GM23338 (cell line): Measurements from ENCODE around the gene PTAR1. TPM values are rescaled to one million over a fixed set of nuclear protein-coding genes. Genes with fewer than 3 reads are reported as not detected.

ENCODE experiments used
- ATAC-seq: fragments of 200-7000 bp; cut with Tn5 transposase; 3 replicates; pipeline ENCODE4 v1.9.1; 2020
- DNase-seq: peaks from one replicate; pipeline ENCODE4 v3.0.0-alpha.2; 2015; ENCODE audit warnings: low spot score
- H2AFZ ChIP-seq: fragments of 200-600 bp; sonication (generic); 2 replicates; pipeline ENCODE4 v1.8.0; 2016; ENCODE audit warnings: antibody characterized with exemption, mild to moderate bottlenecking, moderate library complexity
- H3F3A ChIP-seq: fragments of 200-600 bp; sonication (generic); replicated peaks from 2 replicates; pipeline ENCODE4 v1.8.0; 2017; ENCODE audit warnings: antibody characterized with exemption, mixed run types, low read depth
- H3K27ac ChIP-seq: fragments of 200-600 bp; sonication (generic); 2 replicates; pipeline ENCODE4 v1.6.1; 2016; ENCODE audit warnings: low read depth
- H3K27me3 ChIP-seq: fragments of 200-600 bp; sonication (generic); 2 replicates; pipeline ENCODE4 v1.8.0; 2016; ENCODE audit warnings: mild to moderate bottlenecking, mixed run types, moderate library complexity; ENCODE audit not compliant: insufficient read depth
- H3K36me3 ChIP-seq: fragments of 200-600 bp; sonication (generic); 2 replicates; pipeline ENCODE4 v1.8.0; 2016; ENCODE audit warnings: mild to moderate bottlenecking; ENCODE audit not compliant: insufficient read depth
- H3K4me1 ChIP-seq: fragments of 200-600 bp; sonication (generic); 2 replicates; pipeline ENCODE4 v1.8.0; 2016; ENCODE audit warnings: mild to moderate bottlenecking, moderate library complexity; ENCODE audit not compliant: insufficient read depth
- H3K4me2 ChIP-seq: fragments of 200-600 bp; sonication (generic); 2 replicates; pipeline ENCODE4 v1.7.1; 2017; ENCODE audit warnings: mixed run types
- H3K4me3 ChIP-seq: fragments of 200-600 bp; sonication (generic); 2 replicates; pipeline ENCODE4 v1.6.1; 2016; ENCODE audit warnings: mixed run types
- H3K79me2 ChIP-seq: fragments of 200-600 bp; sonication (generic); replicated peaks from 2 replicates; pipeline ENCODE4 v1.8.0; 2017; ENCODE audit warnings: mild to moderate bottlenecking; ENCODE audit not compliant: insufficient read depth
- H3K9me2 ChIP-seq: fragments of 200-600 bp; sonication (generic); 2 replicates; pipeline ENCODE4 v1.8.0; 2017; ENCODE audit not compliant: insufficient read depth
- H4K20me1 ChIP-seq: fragments of 200-600 bp; sonication (generic); replicated peaks from 2 replicates; pipeline ENCODE4 v1.8.0; 2017; ENCODE audit warnings: mild to moderate bottlenecking; ENCODE audit not compliant: insufficient read depth
- H3K27ac Mint-ChIP-seq: 2 replicates; pipeline ENCODE4 v1.8.0; 2020; ENCODE audit warnings: inconsistent platforms, mild to moderate bottlenecking, moderate library complexity, mixed read lengths
- H3K27me3 Mint-ChIP-seq: 3 replicates; pipeline ENCODE4 v1.8.0; 2022; ENCODE audit warnings: low read depth, mild to moderate bottlenecking, moderate library complexity, mixed read lengths, inconsistent platforms; ENCODE audit not compliant: insufficient read depth, poor library complexity
- H3K36me3 Mint-ChIP-seq: 3 replicates; pipeline ENCODE4 v1.8.0; 2021; ENCODE audit warnings: low read depth, mild to moderate bottlenecking, inconsistent platforms, moderate library complexity, mixed read lengths
- H3K4me1 Mint-ChIP-seq: 3 replicates; pipeline ENCODE4 v1.8.0; 2020; ENCODE audit warnings: mild to moderate bottlenecking, inconsistent platforms, mixed read lengths
- H3K4me3 Mint-ChIP-seq: 3 replicates; pipeline ENCODE4 v1.8.0; 2021; ENCODE audit warnings: moderate library complexity, mild to moderate bottlenecking, inconsistent platforms, mixed read lengths
- H3K9me3 Mint-ChIP-seq: 3 replicates; pipeline ENCODE4 v1.8.0; 2020; ENCODE audit warnings: moderate library complexity, mild to moderate bottlenecking, inconsistent platforms, mixed read lengths
- CREB1 ChIP-seq: fragments of 250-450 bp; sonication (Bioruptor Pico); IDR thresholded peaks from 2 replicates; pipeline ENCODE4 v1.5.0; 2020; ENCODE audit warnings: low read depth, mild to moderate bottlenecking, moderate library complexity
- CTCF ChIP-seq, 2 experiments: fragments of 200-600 bp in 1 of 2; sonication (generic) in 1 of 2; conservative IDR thresholded peaks; 2 replicates each; pipeline versions ENCODE4 v1.5.1 to v1.6.1; 2016 to 2017; ENCODE audit warnings: antibody characterized with exemption in 2 of 2, low read depth in 2 of 2, mild to moderate bottlenecking in 2 of 2, moderate library complexity in 1 of 2
- ETS1 ChIP-seq: IDR thresholded peaks from 2 replicates; pipeline ENCODE4 v1.6.1; 2016; ENCODE audit warnings: antibody characterized with exemption
- EZH2 ChIP-seq: fragments of 200-600 bp; sonication (generic); IDR thresholded peaks from one replicate; pipeline ENCODE4 v1.8.0; 2017; ENCODE audit warnings: antibody characterized with exemption, mild to moderate bottlenecking, low read depth; ENCODE audit not compliant: unreplicated experiment
- EZH2phosphoT487 ChIP-seq: fragments of 200-600 bp; sonication (generic); IDR thresholded peaks from one replicate; pipeline ENCODE4 v1.8.1; 2018; ENCODE audit warnings: antibody characterized with exemption; ENCODE audit not compliant: unreplicated experiment
- JUNB ChIP-seq: IDR thresholded peaks from one replicate; pipeline ENCODE4 v1.6.1; 2016; ENCODE audit warnings: antibody characterized with exemption; ENCODE audit not compliant: unreplicated experiment
- NANOG ChIP-seq: IDR thresholded peaks from 2 replicates; pipeline ENCODE4 v1.6.1; 2016; ENCODE audit warnings: antibody characterized with exemption, borderline replicate concordance
- POLR2AphosphoS5 ChIP-seq: IDR thresholded peaks from 2 replicates; pipeline ENCODE4 v1.6.1; 2016; ENCODE audit warnings: antibody characterized with exemption, low read depth
- REST ChIP-seq: IDR thresholded peaks from one replicate; pipeline ENCODE4 v1.6.1; 2018; ENCODE audit warnings: antibody characterized with exemption; ENCODE audit not compliant: unreplicated experiment
- STAT1 ChIP-seq: IDR thresholded peaks from one replicate; pipeline ENCODE4 v1.6.1; 2016; ENCODE audit warnings: antibody characterized with exemption; ENCODE audit not compliant: unreplicated experiment
- ZNF114 ChIP-seq: fragments of 250-450 bp; sonication (Bioruptor Pico); IDR thresholded peaks from 2 replicates; pipeline ENCODE4 v1.5.0; 2020; ENCODE audit warnings: mild to moderate bottlenecking, moderate library complexity
- ZNF331 ChIP-seq: fragments of 250-450 bp; sonication (Bioruptor Pico); IDR thresholded peaks from 2 replicates; pipeline ENCODE4 v1.5.0; 2020; ENCODE audit warnings: low read depth, mild to moderate bottlenecking, moderate library complexity
- ZNF462 ChIP-seq: fragments of 250-450 bp; sonication (Bioruptor Pico); IDR thresholded peaks from 2 replicates; pipeline ENCODE4 v1.5.0; 2020; ENCODE audit warnings: mild to moderate bottlenecking, moderate library complexity
- polyA plus RNA-seq: library from polyadenylated mRNA; unstranded; fragments of >200 nt; fragmentation: Nextera tagmentation; extraction: Ambion mirVana; gene quantifications from 2 replicates; pipeline ENCODE4 v1.2.1, GENCODE V29; 2016
- total RNA-seq: library from RNA; depleted of rRNA; stranded (reverse); fragments of >200 nt; shearing (Covaris generic); gene quantifications from 2 replicates; pipeline ENCODE4 v1.2.3, GENCODE V29; 2014

Gene PTAR1
- total and polyA plus RNA-seq, 2 experiments from 2014 or later, result 35.2 to 219 TPM

GRCh38 chr9:69798744-69799143 lies 38.9 kb upstream of the PTAR1 start (continued):
- no peak for TF ChIP-seq EZH2phosphoT487
- TF ChIP-seq POLR2AphosphoS5, result no peak
- no peak for TF ChIP-seq ZNF331 (CRISPR knock-in tag)

- Histone ChIP-seq H3K36me3 (no peaks in the 10 kb centered on the region), H3K4me3 (no peak overlapping the region), H3K27ac (no peak overlapping the region), H2AFZ (no peak overlapping the region), H3K4me1 (no peaks in the 10 kb centered on the region), H3F3A (no peaks in the 10 kb centered on the region), H4K20me1 (no peaks in the 10 kb centered on the region), H3K9me2 (peaks cover 5% of the 10 kb centered on the region; the same call in 1 of the 2 replicates), H3K27me3 (no peaks in the 10 kb centered on the region), H3K79me2 (no peaks in the 10 kb centered on the region), H3K4me2 (no peak overlapping the region)
- Mint-ChIP-seq H3K4me1 (no peaks in the 10 kb centered on the region), H3K36me3 (no peaks in the 10 kb centered on the region; the same call in 2 of the 3 replicates), H3K9me3 (peaks cover 9% of the 10 kb centered on the region; the same call in 2 of the 3 replicates), H3K4me3 (no peak overlapping the region), H3K27ac (no peak overlapping the region), H3K27me3 (no peaks in the 10 kb centered on the region)
- DNase-seq, result no peak
- ATAC-seq, result no peak
- TF ChIP-seq EZH2phosphoT487 (no peak), ZNF462 (no peak), ZNF114 (CRISPR knock-in tag) (no peak), ZNF331 (CRISPR knock-in tag) (no peak), STAT1 (no peak), EZH2 (no peak), REST (no peak), JUNB (no peak), ETS1 (no peak), NANOG (no peak), POLR2AphosphoS5 (no peak), CREB1 (CRISPR knock-in tag) (no peak), CTCF (conservative IDR thresholded peaks at IDR 0.05; ENCODE audit: low read depth in 2 of 2) (no peak)
Measured at GRCh38 chr9:69797675-69798074, 37.9 kb upstream of the PTAR1 start.
